ENCODE results near the gene IL17REL.

The IL17REL gene

DNA sequence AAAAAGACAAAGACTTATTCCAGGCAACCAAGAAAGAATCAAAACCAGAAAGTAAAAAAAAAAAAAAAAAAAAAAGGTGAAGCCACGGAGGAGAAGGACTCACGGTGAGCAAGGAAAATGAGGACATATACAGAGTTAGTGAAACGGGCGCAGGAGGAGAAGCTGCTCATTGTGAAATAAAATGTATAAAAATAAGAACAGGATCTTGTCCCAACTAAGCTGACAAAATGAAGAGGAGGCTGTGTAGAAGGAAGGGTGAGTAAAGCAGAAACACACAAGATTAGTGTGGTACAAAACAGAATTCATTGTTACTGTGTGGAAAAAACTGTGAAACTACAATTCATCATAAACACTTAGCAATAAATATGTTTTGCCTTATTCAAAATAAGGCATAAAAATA lies 7.6 kb downstream of the IL17REL start:
- Histone ChIP-seq H3K4me3 (IDR thresholded peaks at IDR 0.05; ENCODE audit: insufficient read depth, low read depth, low read length) (no peak overlapping the region), H3K4me1 (ENCODE audit: low read depth, poor library complexity, severe bottlenecking) (no peaks in the 10 kb centered on the region), H3K4me2 (no peak overlapping the region), H4K20me1 (ENCODE audit: insufficient read depth) (no peaks in the 10 kb centered on the region), H3K27ac (no peak overlapping the region), H3K27me3 (ENCODE audit: insufficient read depth, low read depth) (no peaks in the 10 kb centered on the region), H3K9ac (no peak overlapping the region), H2AFZ (ENCODE audit: low read depth) (no peak overlapping the region), H3K36me3 (ENCODE audit: insufficient read depth) (no peaks in the 10 kb centered on the region), H3K79me2 (ENCODE audit: insufficient read depth, low read depth) (no peaks in the 10 kb centered on the region)
- TF ChIP-seq, protein P1, sequence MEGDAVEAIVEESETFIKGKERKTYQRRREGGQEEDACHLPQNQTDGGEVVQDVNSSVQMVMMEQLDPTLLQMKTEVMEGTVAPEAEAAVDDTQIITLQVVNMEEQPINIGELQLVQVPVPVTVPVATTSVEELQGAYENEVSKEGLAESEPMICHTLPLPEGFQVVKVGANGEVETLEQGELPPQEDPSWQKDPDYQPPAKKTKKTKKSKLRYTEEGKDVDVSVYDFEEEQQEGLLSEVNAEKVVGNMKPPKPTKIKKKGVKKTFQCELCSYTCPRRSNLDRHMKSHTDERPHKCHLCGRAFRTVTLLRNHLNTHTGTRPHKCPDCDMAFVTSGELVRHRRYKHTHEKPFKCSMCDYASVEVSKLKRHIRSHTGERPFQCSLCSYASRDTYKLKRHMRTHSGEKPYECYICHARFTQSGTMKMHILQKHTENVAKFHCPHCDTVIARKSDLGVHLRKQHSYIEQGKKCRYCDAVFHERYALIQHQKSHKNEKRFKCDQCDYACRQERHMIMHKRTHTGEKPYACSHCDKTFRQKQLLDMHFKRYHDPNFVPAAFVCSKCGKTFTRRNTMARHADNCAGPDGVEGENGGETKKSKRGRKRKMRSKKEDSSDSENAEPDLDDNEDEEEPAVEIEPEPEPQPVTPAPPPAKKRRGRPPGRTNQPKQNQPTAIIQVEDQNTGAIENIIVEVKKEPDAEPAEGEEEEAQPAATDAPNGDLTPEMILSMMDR (conservative IDR thresholded peaks at IDR 0.05; ENCODE audit: low read depth, low read length) = no peak

- Histone ChIP-seq H3K4me3 (IDR thresholded peaks at IDR 0.05; ENCODE audit: insufficient read depth, low read depth, low read length) (no peak overlapping the region), H3K4me1 (ENCODE audit: low read depth, poor library complexity, severe bottlenecking) (no peaks in the 10 kb centered on the region), H3K9ac (no peak overlapping the region), H3K27me3 (ENCODE audit: insufficient read depth, low read depth) (no peaks in the 10 kb centered on the region), H3K27ac (no peak overlapping the region), H3K4me2 (no peak overlapping the region), H3K79me2 (ENCODE audit: insufficient read depth, low read depth) (no peaks in the 10 kb centered on the region), H4K20me1 (ENCODE audit: insufficient read depth) (no peaks in the 10 kb centered on the region), H3K36me3 (ENCODE audit: insufficient read depth) (no peaks in the 10 kb centered on the region), H2AFZ (ENCODE audit: low read depth) (no peak overlapping the region)
- TF ChIP-seq, protein P1 (conservative IDR thresholded peaks at IDR 0.05; ENCODE audit: low read depth, low read length) = no peak
Observed at GRCh38 chr22:50002791-50003190, 9.8 kb downstream of the IL17REL start.

DNA sequence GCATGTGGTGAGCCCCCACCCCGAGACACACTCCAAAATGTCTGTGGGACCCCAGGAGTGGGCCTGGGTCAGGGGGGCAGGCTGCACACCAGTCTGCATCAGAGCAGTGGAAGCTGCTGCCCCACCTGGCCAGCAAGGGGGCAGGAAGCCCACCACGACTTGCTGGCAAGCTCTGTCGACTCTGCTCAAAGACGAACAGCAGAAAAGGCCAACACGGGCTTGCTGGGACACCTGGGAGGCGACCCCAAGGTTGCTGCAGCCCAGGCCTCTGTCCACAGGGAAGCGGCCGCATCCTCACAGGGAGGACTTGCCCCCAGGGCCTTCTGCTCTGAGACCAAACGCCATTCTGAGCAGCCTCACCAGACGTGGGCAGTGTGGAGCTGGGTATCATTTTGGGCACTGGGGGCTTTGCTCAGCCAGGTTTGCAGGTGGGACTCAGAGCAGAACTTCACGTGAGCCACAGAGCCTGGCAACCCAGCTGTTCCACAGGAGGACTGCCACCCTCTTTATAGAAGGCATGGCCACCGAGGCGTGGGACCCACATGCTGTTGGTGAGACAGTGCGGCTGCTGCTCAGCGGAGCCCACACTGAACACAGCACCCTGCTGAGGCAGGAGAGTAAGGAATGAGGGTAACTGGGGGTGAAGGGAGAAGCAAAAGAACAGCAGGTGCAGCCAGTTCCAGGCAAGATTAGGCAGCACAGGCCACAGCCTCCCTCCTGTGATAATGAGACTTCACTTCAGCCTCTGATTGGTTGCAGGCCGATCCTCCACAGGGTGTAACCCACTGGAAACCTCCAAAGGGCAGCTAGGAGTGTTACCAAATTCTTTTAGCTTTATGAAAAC lies 11.0 kb downstream of the IL17REL start:
- Histone ChIP-seq H3K9ac (no peak overlapping the region), H3K27ac (no peak overlapping the region), H4K20me1 (ENCODE audit: insufficient read depth) (no peaks in the 10 kb centered on the region), H3K4me3 (IDR thresholded peaks at IDR 0.05; ENCODE audit: insufficient read depth, low read depth, low read length) (no peak overlapping the region), H2AFZ (ENCODE audit: low read depth) (no peak overlapping the region), H3K4me2 (no peak overlapping the region), H3K27me3 (ENCODE audit: insufficient read depth, low read depth) (no peaks in the 10 kb centered on the region), H3K79me2 (ENCODE audit: insufficient read depth, low read depth) (no peaks in the 10 kb centered on the region), H3K4me1 (ENCODE audit: low read depth, poor library complexity, severe bottlenecking) (no peaks in the 10 kb centered on the region), H3K36me3 (ENCODE audit: insufficient read depth) (no peaks in the 10 kb centered on the region)
- TF ChIP-seq, protein P1 (conservative IDR thresholded peaks at IDR 0.05; ENCODE audit: low read depth, low read length) = no peak

- no peaks in the 10 kb centered on the region for H3K36me3 ChIP-seq (ENCODE audit: insufficient read depth)
- TF ChIP-seq, protein P1 (conservative IDR thresholded peaks at IDR 0.05; ENCODE audit: low read depth, low read length) = no peak
- H3K27ac ChIP-seq = no peak overlapping the region
- no peak overlapping the region for H3K4me2 ChIP-seq
- H3K9ac ChIP-seq = no peak overlapping the region
- H3K27me3 ChIP-seq (ENCODE audit: insufficient read depth, low read depth) = no peaks in the 10 kb centered on the region
- H3K4me1 ChIP-seq (ENCODE audit: low read depth, poor library complexity, severe bottlenecking) = no peaks in the 10 kb centered on the region
- no peak overlapping the region for H3K4me3 ChIP-seq (IDR thresholded peaks at IDR 0.05; ENCODE audit: insufficient read depth, low read depth, low read length)
- H4K20me1 ChIP-seq (ENCODE audit: insufficient read depth) = no peaks in the 10 kb centered on the region
- no peak overlapping the region for H2AFZ ChIP-seq (ENCODE audit: low read depth)
- no peaks in the 10 kb centered on the region for H3K79me2 ChIP-seq (ENCODE audit: insufficient read depth, low read depth)
Observed at GRCh38 chr22:50000587-50001387, 11.8 kb downstream of the IL17REL start.
